ENCODE data around the gene PHF5A. TPM values are rescaled to one million over a fixed set of nuclear protein-coding genes. Genes with fewer than 3 reads are reported as not detected.

The PHF5A gene
- total and polyA plus RNA-seq, 4 donors: 15.8 to 31.7 (median 23.2) TPM

- peak overlapping the region; percentile 91 to 99 for H3K9ac ChIP-seq (ENCODE audit: low read depth in 1 of 2, low read length in 2 of 2)
- TF ChIP-seq RXRA (IDR thresholded peaks at IDR 0.05) (no peak), TAF1 (conservative IDR thresholded peaks at IDR 0.05) (no peak), SP1 (IDR thresholded peaks at IDR 0.05) (no peak), MAX (IDR thresholded peaks at IDR 0.05) (no peak), CTCF (IDR thresholded peaks at IDR 0.05; ENCODE audit: low read depth, low read length, missing input control) (no peak), NR2F2 (IDR thresholded peaks at IDR 0.05) (no peak), YY1 (IDR thresholded peaks at IDR 0.05) (no peak)
- no peaks in the 10 kb centered on the region for H3K27me3 ChIP-seq (ENCODE audit: control insufficient read depth in 4 of 4, insufficient read depth in 4 of 4, low read length in 3 of 4)
- H3K36me3 ChIP-seq (ENCODE audit: control insufficient read depth in 4 of 4, insufficient read depth in 3 of 4, low read depth in 1 of 4, low read length in 3 of 4): no peaks in the 10 kb centered on the region
- peak; percentile 58 for DNase-seq (ENCODE audit: low spot score)
- H3K4me1 ChIP-seq (ENCODE audit: control insufficient read depth in 4 of 4, insufficient read depth in 4 of 4, low read length in 3 of 4): peaks cover 6 to 29% (median 25%) of the 10 kb centered on the region in 4 donors
- H3K27ac ChIP-seq (ENCODE audit: low read depth in 1 of 2, low read length in 2 of 2): peak overlapping the region; percentile 90 to 100
- 1% methylated on average over 34 of the region's 34 CpGs for WGBS
- peak overlapping the region; percentile 69 to 98 (median 96) for H3K4me3 ChIP-seq (ENCODE audit: low read depth in 1 of 3, low read length in 3 of 3)
- H3K9me3 ChIP-seq (ENCODE audit: control insufficient read depth in 4 of 4, low read length in 3 of 4): no peaks in the 10 kb centered on the region
These were observed 22.4 kb downstream of the PHF5A start for GRCh38 chr22:41446057-41446501.

- no peaks in the 10 kb centered on the region for H3K9me3 ChIP-seq (ENCODE audit: control insufficient read depth in 4 of 4, low read length in 3 of 4)
- H3K27ac ChIP-seq (ENCODE audit: low read depth in 1 of 2, low read length in 2 of 2): peak overlapping the region; percentile 90 to 100
- H3K4me3 ChIP-seq (ENCODE audit: low read depth in 1 of 3, low read length in 3 of 3): peak overlapping the region; percentile 69 to 98 (median 96)
- WGBS: under 1% methylated on average over 22 of the region's 22 CpGs
- H3K27me3 ChIP-seq (ENCODE audit: control insufficient read depth in 4 of 4, insufficient read depth in 4 of 4, low read length in 3 of 4): no peaks in the 10 kb centered on the region
- peaks cover 6 to 32% (median 27%) of the 10 kb centered on the region in 4 donors for H3K4me1 ChIP-seq (ENCODE audit: control insufficient read depth in 4 of 4, insufficient read depth in 4 of 4, low read length in 3 of 4)
- H3K36me3 ChIP-seq (ENCODE audit: control insufficient read depth in 4 of 4, insufficient read depth in 3 of 4, low read depth in 1 of 4, low read length in 3 of 4): no peaks in the 10 kb centered on the region
- no peak for TF ChIP-seq FOXA2 (IDR thresholded peaks at IDR 0.05)
- no peak for TF ChIP-seq MAX (IDR thresholded peaks at IDR 0.05)
- TF ChIP-seq REST (IDR thresholded peaks at IDR 0.05): no peak
- TF ChIP-seq YY1 (IDR thresholded peaks at IDR 0.05): peak; percentile 0
- peak in 1 of 2 donors; percentile 28 for TF ChIP-seq RXRA (IDR thresholded peaks at IDR 0.05)
- TF ChIP-seq CTCF (IDR thresholded peaks at IDR 0.05; ENCODE audit: low read depth, low read length, missing input control): no peak
- no peak for TF ChIP-seq JUND (IDR thresholded peaks at IDR 0.05)
- TF ChIP-seq SP1 (IDR thresholded peaks at IDR 0.05): no peak
- peak; percentile 51 for DNase-seq (ENCODE audit: low spot score)
- peak overlapping the region; percentile 91 to 99 for H3K9ac ChIP-seq (ENCODE audit: low read depth in 1 of 2, low read length in 2 of 2)
These were observed 23.1 kb downstream of the PHF5A start for GRCh38 chr22:41445129-41446056.

Measured in liver (tissue), 9 donors.